Caco-2 (cell line): ENCODE results near the gene ADAM23. TPM values are rescaled to one million over a fixed set of nuclear protein-coding genes. Genes with fewer than 3 reads are reported as not detected.

Experiments used
- BruUV-seq: library from RNA; stranded (reverse); fragments of 400-500 nt; replicated peaks from 2 replicates; lab custom pipeline; 2021; lab: Mats Ljungman, UMichigan
- CTCF ChIA-PET: fragments of 300-600 bp; sonication (Branson Sonifier 250); formaldehyde crosslinking; loops from one replicate; lab custom pipeline; 2022; ENCODE audit warnings: antibody characterized with exemption; lab: Charles Lee
- POLR2A ChIA-PET: fragments of 300-600 bp; sonication (Branson Sonifier 250); formaldehyde crosslinking; loops from one replicate; lab custom pipeline; 2022; ENCODE audit warnings: antibody characterized with exemption; lab: Charles Lee
- DNase-seq, 2 experiments: peaks; one replicate each; pipeline versions ENCODE4 v3.0.0 to v3.0.0-alpha.2; 2020 to 2022
- H3K27me3 ChIP-seq: replicated peaks from 2 replicates; pipeline ENCODE4 v1.6.0; 2011; ENCODE audit warnings: low read length; ENCODE audit not compliant: control insufficient read depth, insufficient read depth
- H3K36me3 ChIP-seq: 2 replicates; pipeline ENCODE4 v1.5.1; 2011; ENCODE audit warnings: low read length; ENCODE audit not compliant: control insufficient read depth, insufficient read depth
- H3K4me1 ChIP-seq: fragments of 250-450 bp; sonication (Bioruptor Pico); 2 replicates; pipeline ENCODE4 v1.5.1; 2020; ENCODE audit warnings: mild to moderate bottlenecking
- H3K4me3 ChIP-seq: 2 replicates; pipeline ENCODE4 v1.5.1; 2011; ENCODE audit warnings: low read depth, mild to moderate bottlenecking, control low read depth, low read length
- H3K9me3 ChIP-seq: fragments of 250-450 bp; sonication (Bioruptor Pico); 2 replicates; pipeline ENCODE4 v1.5.1; 2020; ENCODE audit warnings: mild to moderate bottlenecking, moderate library complexity
- H3K27ac Mint-ChIP-seq: one replicate; pipeline ENCODE4 v1.8.0; 2022; ENCODE audit warnings: mixed read lengths; ENCODE audit not compliant: unreplicated experiment
- H3K27me3 Mint-ChIP-seq: one replicate; pipeline ENCODE4 v1.8.0; 2022; ENCODE audit warnings: mixed read lengths; ENCODE audit not compliant: insufficient read depth, unreplicated experiment
- H3K36me3 Mint-ChIP-seq: one replicate; pipeline ENCODE4 v1.8.0; 2022; ENCODE audit warnings: mild to moderate bottlenecking, mixed read lengths; ENCODE audit not compliant: insufficient read depth, unreplicated experiment
- H3K4me1 Mint-ChIP-seq: one replicate; pipeline ENCODE4 v1.8.0; 2022; ENCODE audit warnings: low read depth, mixed read lengths; ENCODE audit not compliant: unreplicated experiment
- H3K4me3 Mint-ChIP-seq: one replicate; pipeline ENCODE4 v1.8.0; 2022; ENCODE audit warnings: mild to moderate bottlenecking, moderate library complexity, mixed read lengths; ENCODE audit not compliant: unreplicated experiment
- H3K9me3 Mint-ChIP-seq: one replicate; pipeline ENCODE4 v1.8.0; 2022; ENCODE audit warnings: mixed read lengths; ENCODE audit not compliant: unreplicated experiment
- intact Hi-C: fragments of 100-400 bp; cut with micrococcal nuclease; formaldehyde crosslinking; loops from one replicate; pipeline ENCODE4 v1.10.0; 2022; ENCODE audit not compliant: unreplicated experiment
- total RNA-seq: library from RNA; stranded (reverse); gene quantifications from 2 replicates; pipeline ENCODE4 v1.2.3, GENCODE V29; 2022
- TF ChIP-seq, protein P1 (sequence below), 2 experiments: fragments of 200-600 bp in 1 of 2; IDR thresholded peaks; 1 replicate in 1 of 2; 2 replicates in 1 of 2; pipeline versions ENCODE4 v1.5.1 to v1.8.0; 2011 to 2022; ENCODE audit warnings: antibody characterized with exemption in 1 of 2, control low read depth in 1 of 2, inconsistent platforms in 1 of 2, low read depth in 1 of 2, low read length in 1 of 2, mild to moderate bottlenecking in 1 of 2, moderate library complexity in 1 of 2; ENCODE audit not compliant: insufficient read depth in 1 of 2, severe bottlenecking in 1 of 2, unreplicated experiment in 1 of 2

ADAM23 gene
- total RNA-seq, 1 experiment from 2014 or later: 55.1 TPM

DNA sequence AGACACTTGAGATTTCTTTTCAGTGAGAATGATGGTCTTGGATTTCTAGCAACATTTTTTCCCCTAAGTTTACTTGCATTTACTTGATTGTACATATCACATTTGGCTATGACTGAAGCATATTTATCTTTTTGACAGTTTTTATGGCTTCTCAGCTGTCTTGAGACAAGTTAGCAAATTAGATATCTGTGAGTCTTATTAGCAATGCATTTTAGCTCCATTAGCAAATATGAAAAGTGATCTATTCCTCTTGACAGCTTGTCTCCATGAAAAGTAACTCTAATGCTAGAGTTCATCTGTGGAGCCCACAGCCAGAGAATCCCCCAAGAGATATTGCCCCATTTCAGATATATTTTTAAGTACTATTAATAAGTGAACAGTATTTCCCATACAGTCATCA is 126.9 kb downstream of the ADAM23 start:
- Mint-ChIP-seq H3K4me3 (no peak overlapping the region), H3K9me3 (no peaks in the 10 kb centered on the region), H3K36me3 (peaks cover 7% of the 10 kb centered on the region), H3K27me3 (no peaks in the 10 kb centered on the region), H3K27ac (no peak overlapping the region), H3K4me1 (no peaks in the 10 kb centered on the region)
- TF ChIP-seq, protein P1, sequence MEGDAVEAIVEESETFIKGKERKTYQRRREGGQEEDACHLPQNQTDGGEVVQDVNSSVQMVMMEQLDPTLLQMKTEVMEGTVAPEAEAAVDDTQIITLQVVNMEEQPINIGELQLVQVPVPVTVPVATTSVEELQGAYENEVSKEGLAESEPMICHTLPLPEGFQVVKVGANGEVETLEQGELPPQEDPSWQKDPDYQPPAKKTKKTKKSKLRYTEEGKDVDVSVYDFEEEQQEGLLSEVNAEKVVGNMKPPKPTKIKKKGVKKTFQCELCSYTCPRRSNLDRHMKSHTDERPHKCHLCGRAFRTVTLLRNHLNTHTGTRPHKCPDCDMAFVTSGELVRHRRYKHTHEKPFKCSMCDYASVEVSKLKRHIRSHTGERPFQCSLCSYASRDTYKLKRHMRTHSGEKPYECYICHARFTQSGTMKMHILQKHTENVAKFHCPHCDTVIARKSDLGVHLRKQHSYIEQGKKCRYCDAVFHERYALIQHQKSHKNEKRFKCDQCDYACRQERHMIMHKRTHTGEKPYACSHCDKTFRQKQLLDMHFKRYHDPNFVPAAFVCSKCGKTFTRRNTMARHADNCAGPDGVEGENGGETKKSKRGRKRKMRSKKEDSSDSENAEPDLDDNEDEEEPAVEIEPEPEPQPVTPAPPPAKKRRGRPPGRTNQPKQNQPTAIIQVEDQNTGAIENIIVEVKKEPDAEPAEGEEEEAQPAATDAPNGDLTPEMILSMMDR (IDR thresholded peaks at IDR 0.05; ENCODE audit: insufficient read depth in 1 of 2, low read depth in 1 of 2, low read length in 1 of 2, severe bottlenecking in 1 of 2, unreplicated experiment in 1 of 2): no peak
- Histone ChIP-seq H3K36me3 (no peaks in the 10 kb centered on the region), H3K4me3 (no peak overlapping the region), H3K9me3 (no peaks in the 10 kb centered on the region), H3K27me3 (no peaks in the 10 kb centered on the region), H3K4me1 (no peaks in the 10 kb centered on the region)
- intact Hi-C loops: no loop called here
- POLR2A ChIA-PET: no interaction called here
- BruUV-seq: no TSS peak
- CTCF ChIA-PET: no interaction called here
- DNase-seq: no peak

DNA sequence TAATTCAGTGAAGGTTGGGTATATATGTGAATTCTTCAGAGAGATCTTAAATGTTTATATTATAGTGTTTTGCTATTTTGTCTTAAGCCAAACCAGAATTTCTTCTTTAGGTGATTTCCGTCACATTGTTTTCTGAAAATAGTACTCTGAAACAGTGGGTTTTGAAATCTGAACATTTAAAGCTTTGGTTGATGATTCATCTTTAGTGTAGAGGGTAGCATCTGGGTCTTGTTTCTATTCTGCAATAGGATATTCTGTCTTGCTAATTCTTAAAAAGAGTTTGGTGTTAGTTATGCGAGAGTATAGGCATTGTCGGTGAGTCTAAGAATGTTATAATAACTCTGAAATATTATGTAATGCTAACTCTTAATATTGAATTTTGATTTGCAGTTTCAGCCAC is 129.4 kb downstream of the ADAM23 start:
- no peak overlapping the region for H3K27ac Mint-ChIP-seq
- H3K36me3 Mint-ChIP-seq: peaks cover 8% of the 10 kb centered on the region
- H3K9me3 Mint-ChIP-seq: no peaks in the 10 kb centered on the region
- Histone ChIP-seq H3K27me3 (no peaks in the 10 kb centered on the region), H3K4me3 (no peak overlapping the region), H3K9me3 (no peaks in the 10 kb centered on the region), H3K36me3 (no peaks in the 10 kb centered on the region), H3K4me1 (no peaks in the 10 kb centered on the region)
- intact Hi-C loops: no loop called here
- CTCF ChIA-PET: no interaction called here
- DNase-seq: no peak
- POLR2A ChIA-PET: no interaction called here
- H3K4me1 Mint-ChIP-seq: no peaks in the 10 kb centered on the region
- no TSS peak for BruUV-seq
- H3K4me3 Mint-ChIP-seq: no peak overlapping the region
- TF ChIP-seq, protein P1 (IDR thresholded peaks at IDR 0.05; ENCODE audit: insufficient read depth in 1 of 2, low read depth in 1 of 2, low read length in 1 of 2, severe bottlenecking in 1 of 2, unreplicated experiment in 1 of 2): no peak
- no peaks in the 10 kb centered on the region for H3K27me3 Mint-ChIP-seq

DNA sequence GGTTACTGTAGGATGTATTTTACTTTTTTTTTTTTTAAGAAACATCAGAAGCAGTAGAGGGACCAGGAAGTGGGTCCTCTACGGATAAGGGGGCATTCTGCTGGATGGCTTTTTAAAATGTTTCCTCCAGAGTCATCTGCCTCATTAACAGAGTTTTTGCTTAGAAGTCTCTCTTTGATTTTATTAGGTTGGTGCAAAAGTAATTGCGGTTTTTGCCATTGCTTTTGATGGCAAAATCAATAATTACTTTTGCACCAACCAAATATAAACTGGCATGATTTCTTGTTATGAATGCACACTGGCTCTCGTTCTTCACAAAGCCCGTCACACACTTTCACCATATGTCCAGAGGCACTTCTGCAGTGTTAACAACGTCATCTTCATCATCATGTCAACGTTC is 130.5 kb downstream of the ADAM23 start:
- no TSS peak for BruUV-seq
- DNase-seq: no peak
- Mint-ChIP-seq H3K27ac (no peak overlapping the region), H3K4me1 (no peaks in the 10 kb centered on the region), H3K27me3 (no peaks in the 10 kb centered on the region), H3K36me3 (peaks cover 6% of the 10 kb centered on the region), H3K9me3 (peaks cover 4% of the 10 kb centered on the region), H3K4me3 (no peak overlapping the region)
- intact Hi-C loops: no loop called here
- H3K4me1 ChIP-seq: no peaks in the 10 kb centered on the region
- no peak overlapping the region for H3K4me3 ChIP-seq
- H3K9me3 ChIP-seq: no peaks in the 10 kb centered on the region
- CTCF ChIA-PET: no interaction called here
- POLR2A ChIA-PET: no interaction called here
- TF ChIP-seq, protein P1 (IDR thresholded peaks at IDR 0.05; ENCODE audit: insufficient read depth in 1 of 2, low read depth in 1 of 2, low read length in 1 of 2, severe bottlenecking in 1 of 2, unreplicated experiment in 1 of 2): no peak
- no peaks in the 10 kb centered on the region for H3K36me3 ChIP-seq
- H3K27me3 ChIP-seq: no peaks in the 10 kb centered on the region
